ENCODE data around the gene INTS15.

GRCh38 chr7:6649241-6649961 is 59.6 kb downstream of the INTS15 start:
- TF ChIP-seq CTCF (IDR thresholded peaks at IDR 0.05) (no peak), POLR2A (IDR thresholded peaks at IDR 0.05) (no peak)
